D721Med (cell line): ENCODE results near the gene ABRACL.

Source experiments
- DNase-seq: peaks from one replicate; pipeline ENCODE4 v3.0.0; 2011; ENCODE audit warnings: low spot score; ENCODE audit not compliant: insufficient read length
- FAIRE-seq: peaks from 2 replicates; lab custom pipeline; 2011; peaks lifted over from hg19 to GRCh38; lab: Jason Lieb, UNC
- CTCF ChIP-seq: IDR thresholded peaks from 2 replicates; pipeline ENCODE4 v1.5.1; 2012; ENCODE audit warnings: mild to moderate bottlenecking, control low read depth; ENCODE audit not compliant: insufficient read depth; ENCODE audit errors: missing control alignments

Gene ABRACL

GRCh38 chr6:139058029-139058428 is 29.5 kb downstream of the ABRACL start:
- no peak for TF ChIP-seq CTCF
- DNase-seq (no peak), FAIRE-seq (no peak)

- DNase-seq (no peak), FAIRE-seq (no peak)
Observed at GRCh38 chr6:139060332-139060731, 31.8 kb downstream of the ABRACL start.

GRCh38 chr6:139062932-139063646 is 34.5 kb downstream of the ABRACL start:
- DNase-seq (no peak), FAIRE-seq (no peak)
- TF ChIP-seq CTCF: no peak

More at GRCh38 chr6:139060332-139060731, 31.8 kb downstream of the ABRACL start:
- no peak for TF ChIP-seq CTCF

GRCh38 chr6:139064981-139065665 is 36.6 kb downstream of the ABRACL start:
- FAIRE-seq (no peak), DNase-seq (no peak)
- no peak for TF ChIP-seq CTCF

- TF ChIP-seq CTCF: no peak
- FAIRE-seq: no peak
- no peak for DNase-seq
Observed at GRCh38 chr6:139066080-139066479, 37.5 kb downstream of the ABRACL start.

- FAIRE-seq (no peak), DNase-seq (no peak)
- TF ChIP-seq CTCF: no peak
Observed at GRCh38 chr6:139068846-139069245, 40.3 kb downstream of the ABRACL start.

GRCh38 chr6:139073118-139073517 is 44.6 kb downstream of the ABRACL start:
- no peak for TF ChIP-seq CTCF
- FAIRE-seq: no peak

More at GRCh38 chr6:139073118-139073517, 44.6 kb downstream of the ABRACL start:
- no peak for DNase-seq
